GM12878 (cell line): Measurements from ENCODE around the gene LRRN4CL. TPM values are rescaled to one million over a fixed set of nuclear protein-coding genes. Genes with fewer than 3 reads are reported as not detected.

Source experiments
- ATF7 ChIP-seq: fragments of 450-650 bp; IDR thresholded peaks from 2 replicates; pipeline ENCODE4 v1.6.1; 2016; ENCODE audit warnings: low read depth, mild to moderate bottlenecking
- CBX3 ChIP-seq: fragments of 200-600 bp; sonication (generic); IDR thresholded peaks from 2 replicates; pipeline ENCODE4 v1.6.1; 2016; ENCODE audit warnings: low read depth, borderline replicate concordance
- CHD4 ChIP-seq: fragments of 200-600 bp; sonication (generic); IDR thresholded peaks from 2 replicates; pipeline ENCODE4 v1.6.1; 2016; ENCODE audit warnings: mild to moderate bottlenecking
- CREM ChIP-seq: IDR thresholded peaks from 2 replicates; pipeline ENCODE4 v1.6.1; 2014; ENCODE audit warnings: antibody characterized with exemption, low read depth
- CTCF ChIP-seq, 3 experiments: IDR thresholded peaks in 2 of 3; conservative IDR thresholded peaks in 1 of 3; 2 replicates each; pipeline ENCODE4 v1.5.1; 2011; ENCODE audit warnings: low read depth in 3 of 3, low read length in 3 of 3, mild to moderate bottlenecking in 3 of 3, control low read depth in 2 of 3, moderate library complexity in 2 of 3, inconsistent platforms in 1 of 3, mixed read lengths in 1 of 3; ENCODE audit not compliant: control insufficient read depth in 2 of 3, insufficient read depth in 1 of 3; ENCODE audit errors: extremely low read depth in 1 of 3
- CUX1 ChIP-seq: IDR thresholded peaks from 2 replicates; pipeline ENCODE4 v1.6.1; 2012; ENCODE audit warnings: improper control_type of control experiment, low read depth, low read length; ENCODE audit not compliant: insufficient replicate concordance
- EED ChIP-seq: sonication (generic); IDR thresholded peaks from 2 replicates; pipeline ENCODE4 v1.6.1; 2016; ENCODE audit warnings: antibody characterized with exemption, low read depth
- IKZF2 ChIP-seq, 2 experiments: fragments of 450-650 bp; IDR thresholded peaks; 2 replicates each; pipeline ENCODE4 v1.6.1; 2017; ENCODE audit warnings: mild to moderate bottlenecking in 2 of 2, moderate library complexity in 2 of 2
- IRF5 ChIP-seq: fragments of 450-650 bp; IDR thresholded peaks from 2 replicates; pipeline ENCODE4 v1.6.1; 2017; ENCODE audit warnings: borderline replicate concordance
- MAX ChIP-seq: IDR thresholded peaks from 2 replicates; pipeline ENCODE4 v1.6.1; 2012; ENCODE audit warnings: low read depth, low read length, improper control_type of control experiment
- MYB ChIP-seq: fragments of 150-350 bp; IDR thresholded peaks from 2 replicates; pipeline ENCODE4 v1.6.1; 2014; ENCODE audit warnings: mild to moderate bottlenecking, low read depth, low read length, borderline replicate concordance
- NFYB ChIP-seq: IDR thresholded peaks from 2 replicates; pipeline ENCODE4 v1.6.1; 2011; ENCODE audit warnings: low read depth, mild to moderate bottlenecking, low read length, improper control_type of control experiment, moderate library complexity; ENCODE audit not compliant: insufficient read depth
- NR2C1 ChIP-seq: fragments of 450-650 bp; IDR thresholded peaks from 2 replicates; pipeline ENCODE4 v1.6.1; 2017; ENCODE audit warnings: antibody characterized with exemption, mild to moderate bottlenecking, moderate library complexity
- PAX8 ChIP-seq: fragments of 450-650 bp; IDR thresholded peaks from 2 replicates; pipeline ENCODE4 v1.6.1; 2017; ENCODE audit warnings: mild to moderate bottlenecking, moderate library complexity
- POLR2A ChIP-seq: IDR thresholded peaks from 2 replicates; pipeline ENCODE4 v1.6.1; 2011; ENCODE audit warnings: low read depth, mild to moderate bottlenecking, low read length
- RCOR1 ChIP-seq: conservative IDR thresholded peaks from 2 replicates; pipeline ENCODE4 v1.6.1; 2012; ENCODE audit warnings: low read depth, low read length, improper control_type of control experiment
- SMC3 ChIP-seq: IDR thresholded peaks from 2 replicates; pipeline ENCODE4 v1.6.1; 2011; ENCODE audit warnings: low read length, improper control_type of control experiment, borderline replicate concordance
- SPI1 ChIP-seq: IDR thresholded peaks from 2 replicates; pipeline ENCODE4 v1.6.1; 2011; ENCODE audit warnings: low read depth, mild to moderate bottlenecking, low read length, moderate library complexity, borderline replicate concordance; ENCODE audit not compliant: insufficient read depth
- TARDBP ChIP-seq: IDR thresholded peaks from 2 replicates; pipeline ENCODE4 v1.6.1; 2016; ENCODE audit warnings: borderline replicate concordance
- polyA plus RNA-seq, 11 experiments: library from polyadenylated mRNA; depleted of rRNA in 4 of 11; unstranded in 6 of 11; stranded (reverse) in 5 of 11; fragments of >200 nt; fragmentation: Nextera tagmentation in 4 of 11; fragmentation: Illumina TruSeq in 1 of 11; extraction: Ambion mirVana in 4 of 11; extraction: Trizol in 1 of 11; gene quantifications; 1 replicate in 1 of 11; 2 replicates in 10 of 11; pipeline versions ENCODE4 v1.2.1 to v1.2.3, GENCODE V29; 2011 to 2016; ENCODE audit warnings: inconsistent platforms in 2 of 11, missing spikeins in 2 of 11, low read depth in 1 of 11
- total RNA-seq, 4 experiments: library from RNA; depleted of rRNA in 3 of 4; stranded (reverse); fragments of >200 nt in 3 of 4; fragmentation: Illumina TruSeq in 1 of 4; extraction: Trizol in 1 of 4; gene quantifications; 2 replicates each; pipeline versions ENCODE4 v1.2.1 to v1.2.3, GENCODE V29; 2013 to 2021
- TF ChIP-seq, protein P1 (sequence below): fragments of 450-650 bp; IDR thresholded peaks from 2 replicates; pipeline ENCODE4 v1.6.1; 2017; ENCODE audit warnings: low read depth, mild to moderate bottlenecking, moderate library complexity

The LRRN4CL gene
- total and polyA plus RNA-seq, 10 of the 15 experiments (the other 5 are each of a cell fraction or from before 2014, with no cell fraction given), result 0.01 to 0.06 TPM; not detected in 8

- TF ChIP-seq CUX1, result no peak
- TF ChIP-seq CTCF (IDR thresholded peaks at IDR 0.05 in 2 of 3, conservative IDR thresholded peaks at IDR 0.05 in 1 of 3; ENCODE audit: control insufficient read depth in 2 of 3, extremely low read depth in 1 of 3, insufficient read depth in 1 of 3, low read depth in 3 of 3, low read length in 3 of 3), result no peak
- TF ChIP-seq, protein P1, sequence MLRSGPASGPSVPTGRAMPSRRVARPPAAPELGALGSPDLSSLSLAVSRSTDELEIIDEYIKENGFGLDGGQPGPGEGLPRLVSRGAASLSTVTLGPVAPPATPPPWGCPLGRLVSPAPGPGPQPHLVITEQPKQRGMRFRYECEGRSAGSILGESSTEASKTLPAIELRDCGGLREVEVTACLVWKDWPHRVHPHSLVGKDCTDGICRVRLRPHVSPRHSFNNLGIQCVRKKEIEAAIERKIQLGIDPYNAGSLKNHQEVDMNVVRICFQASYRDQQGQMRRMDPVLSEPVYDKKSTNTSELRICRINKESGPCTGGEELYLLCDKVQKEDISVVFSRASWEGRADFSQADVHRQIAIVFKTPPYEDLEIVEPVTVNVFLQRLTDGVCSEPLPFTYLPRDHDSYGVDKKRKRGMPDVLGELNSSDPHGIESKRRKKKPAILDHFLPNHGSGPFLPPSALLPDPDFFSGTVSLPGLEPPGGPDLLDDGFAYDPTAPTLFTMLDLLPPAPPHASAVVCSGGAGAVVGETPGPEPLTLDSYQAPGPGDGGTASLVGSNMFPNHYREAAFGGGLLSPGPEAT, result peak; percentile 97
- no peak for TF ChIP-seq EED
- no peak for TF ChIP-seq PAX8
- peak; percentile 24; the same call in 1 of the 2 replicates for TF ChIP-seq ATF7
- peak; percentile 72 for TF ChIP-seq POLR2A
- peak; percentile 95 for TF ChIP-seq NR2C1
- no peak for TF ChIP-seq IRF5
- TF ChIP-seq CHD4, result no peak
- peak; percentile 83; the same call in 1 of the 2 replicates for TF ChIP-seq TARDBP
- TF ChIP-seq CREM, result peak; percentile 84
- TF ChIP-seq MAX, result peak; percentile 76
- no peak for TF ChIP-seq SMC3
- peak; percentile 100 for TF ChIP-seq RCOR1
- TF ChIP-seq MYB, result no peak
- 0 out of 4 replicates have a peak, but pooled peaks of 1 of the 2 experiments have one; percentile 33 for TF ChIP-seq IKZF2 (IDR thresholded peaks at IDR 0.05)
- TF ChIP-seq NFYB, result 0 out of 2 replicates have a peak, but pooled peaks have one; percentile 7
- TF ChIP-seq CBX3, result no peak
- TF ChIP-seq SPI1, result peak; percentile 41; the same call in 1 of the 2 replicates
Observed at GRCh38 chr11:62709247-62710000, 20.1 kb upstream of the LRRN4CL start (continued).
